ENCODE results near the gene TTC8.

DNA sequence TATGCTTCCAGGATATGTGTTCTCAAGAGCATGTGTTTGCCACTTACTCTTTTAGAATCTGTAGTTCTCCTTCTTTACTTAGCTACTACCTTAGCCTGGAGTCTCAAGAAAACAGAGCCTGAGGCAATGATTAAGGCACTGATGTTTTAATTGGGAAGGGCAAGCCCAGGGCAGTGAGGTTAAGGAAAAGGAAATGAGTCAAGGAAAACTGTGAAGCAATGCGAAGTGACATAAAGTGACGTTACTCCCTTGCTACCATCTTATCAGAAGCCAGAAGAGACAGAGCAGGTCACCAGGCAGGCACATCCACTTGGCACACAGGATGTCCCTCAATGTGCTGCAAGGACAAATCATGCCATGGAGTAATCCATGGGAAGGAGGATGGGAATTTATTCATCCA is 20.4 kb upstream of the TTC8 start:
- TF ChIP-seq, protein P1, sequence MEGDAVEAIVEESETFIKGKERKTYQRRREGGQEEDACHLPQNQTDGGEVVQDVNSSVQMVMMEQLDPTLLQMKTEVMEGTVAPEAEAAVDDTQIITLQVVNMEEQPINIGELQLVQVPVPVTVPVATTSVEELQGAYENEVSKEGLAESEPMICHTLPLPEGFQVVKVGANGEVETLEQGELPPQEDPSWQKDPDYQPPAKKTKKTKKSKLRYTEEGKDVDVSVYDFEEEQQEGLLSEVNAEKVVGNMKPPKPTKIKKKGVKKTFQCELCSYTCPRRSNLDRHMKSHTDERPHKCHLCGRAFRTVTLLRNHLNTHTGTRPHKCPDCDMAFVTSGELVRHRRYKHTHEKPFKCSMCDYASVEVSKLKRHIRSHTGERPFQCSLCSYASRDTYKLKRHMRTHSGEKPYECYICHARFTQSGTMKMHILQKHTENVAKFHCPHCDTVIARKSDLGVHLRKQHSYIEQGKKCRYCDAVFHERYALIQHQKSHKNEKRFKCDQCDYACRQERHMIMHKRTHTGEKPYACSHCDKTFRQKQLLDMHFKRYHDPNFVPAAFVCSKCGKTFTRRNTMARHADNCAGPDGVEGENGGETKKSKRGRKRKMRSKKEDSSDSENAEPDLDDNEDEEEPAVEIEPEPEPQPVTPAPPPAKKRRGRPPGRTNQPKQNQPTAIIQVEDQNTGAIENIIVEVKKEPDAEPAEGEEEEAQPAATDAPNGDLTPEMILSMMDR (IDR thresholded peaks at IDR 0.05; ENCODE audit: low read depth, low read length, missing input control), result no peak
- no peak for TF ChIP-seq GABPA (IDR thresholded peaks at IDR 0.05 in 1 of 2, conservative IDR thresholded peaks at IDR 0.05 in 1 of 2)

All from liver (tissue), 3 donors.